Stimulated activated effector memory CD8-positive, alpha-beta T cell treated with anti-CD3 and anti-CD28 coated beads, Interleukin-12 subunit alpha, Interleukin-12 subunit beta, amount 100 ng/mL, for 72 hours (primary cell): ENCODE results near the gene FTCDNL1.
A peak's percentile ranks its signal among the peaks of the same experiment; 100 is the strongest.

Experiments
- ATAC-seq: fragments of 150-1000 bp; cut with Tn5 transposase; 2 replicates; pipeline ENCODE4 v1.10.0; 2021
- DNase-seq, 2 donors: peaks; one replicate each; pipeline ENCODE4 v3.0.0; 2021 to 2022; ENCODE audit warnings: low spot score in 2 of 2
- H3K27ac Mint-ChIP-seq: one replicate; pipeline ENCODE4 v1.8.0; 2022; ENCODE audit warnings: mild to moderate bottlenecking, mixed read lengths
- H3K36me3 Mint-ChIP-seq: one replicate; pipeline ENCODE4 v1.8.0; 2022; ENCODE audit warnings: mild to moderate bottlenecking, mixed read lengths
- H3K4me1 Mint-ChIP-seq: one replicate; pipeline ENCODE4 v1.8.0; 2022; ENCODE audit warnings: mixed read lengths
- H3K4me3 Mint-ChIP-seq: one replicate; pipeline ENCODE4 v1.8.0; 2022; ENCODE audit warnings: mild to moderate bottlenecking, mixed read lengths
- H3K9me3 Mint-ChIP-seq: one replicate; pipeline ENCODE4 v1.8.0; 2022; ENCODE audit warnings: mixed read lengths

FTCDNL1 gene

DNA sequence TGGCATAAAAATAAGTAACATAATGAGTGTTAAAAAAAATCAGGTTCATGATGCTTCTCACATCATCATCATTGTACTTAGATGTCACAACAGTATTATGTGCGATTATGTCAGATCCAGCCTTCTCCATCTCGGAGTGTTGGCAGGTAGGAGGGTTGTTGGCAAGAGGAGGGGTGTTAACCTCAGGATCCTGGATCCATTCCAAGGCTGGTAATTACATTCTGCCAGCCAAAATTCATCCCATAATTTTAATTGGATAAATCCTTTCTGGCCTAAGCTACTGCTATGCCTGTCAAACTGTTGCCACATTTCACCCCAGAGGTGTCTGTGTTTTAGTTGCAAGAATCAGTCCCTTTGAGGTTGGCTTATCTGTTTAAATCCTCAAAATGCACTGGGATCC is 891 bp upstream of the FTCDNL1 start:
- Mint-ChIP-seq H3K4me1 (peaks cover 7% of the 10 kb centered on the region), H3K4me3 (peak overlapping the region; percentile 80), H3K36me3 (no peaks in the 10 kb centered on the region), H3K27ac (no peak overlapping the region), H3K9me3 (no peaks in the 10 kb centered on the region)
- ATAC-seq (no peak), DNase-seq (no peak)

- H3K4me1 Mint-ChIP-seq: peaks cover 7% of the 10 kb centered on the region
- ATAC-seq (no peak), DNase-seq (no peak)
- H3K27ac Mint-ChIP-seq: peak overlapping the region; percentile 86
- no peaks in the 10 kb centered on the region for H3K36me3 Mint-ChIP-seq
- peak overlapping the region; percentile 80 for H3K4me3 Mint-ChIP-seq
- no peaks in the 10 kb centered on the region for H3K9me3 Mint-ChIP-seq
Observed at GRCh38 chr2:199851501-199851810, 464 bp upstream of the FTCDNL1 start.

- no peak overlapping the region for H3K27ac Mint-ChIP-seq
- ATAC-seq (no peak), DNase-seq (no peak)
- peaks cover 7% of the 10 kb centered on the region for H3K4me1 Mint-ChIP-seq
- H3K9me3 Mint-ChIP-seq: no peaks in the 10 kb centered on the region
- H3K4me3 Mint-ChIP-seq: peak overlapping the region; percentile 80
- H3K36me3 Mint-ChIP-seq: no peaks in the 10 kb centered on the region
Observed at GRCh38 chr2:199850218-199850717, 724 bp downstream of the FTCDNL1 start.

DNA sequence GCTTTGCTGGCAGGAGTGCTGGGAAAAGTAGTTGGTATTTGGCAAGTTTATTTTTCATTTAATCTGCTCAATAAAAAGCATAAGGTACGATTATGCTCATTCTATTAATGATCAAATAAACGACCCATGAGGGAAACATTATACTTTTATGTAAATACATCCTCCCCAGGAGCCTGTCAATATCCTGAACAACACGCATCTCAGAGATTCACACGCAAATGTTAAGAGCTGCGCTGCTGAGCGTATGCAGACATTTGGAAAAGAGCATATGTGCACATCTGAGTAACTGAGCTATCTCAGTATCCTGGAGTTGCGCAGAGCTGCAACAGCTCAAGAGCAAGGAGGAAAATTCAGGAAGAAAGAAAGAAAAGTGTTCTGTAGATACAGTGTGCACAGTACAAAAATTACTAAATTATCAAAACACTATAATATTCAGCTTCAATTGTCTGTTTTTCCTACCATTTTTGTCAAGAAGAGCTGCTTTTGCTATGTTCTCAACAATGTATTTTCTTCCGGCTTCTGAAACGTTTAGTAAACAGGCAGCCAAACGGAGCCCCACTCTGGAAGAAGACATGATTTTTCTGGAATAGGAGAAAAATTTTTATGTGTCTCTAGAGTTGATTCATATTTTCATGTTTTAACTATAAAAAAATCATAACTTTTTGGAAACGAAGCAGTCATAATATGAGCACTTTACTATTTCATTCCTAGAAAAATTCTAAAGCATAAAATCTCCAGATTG is 2.4 kb downstream of the FTCDNL1 start:
- no peak overlapping the region for H3K4me3 Mint-ChIP-seq
- no peaks in the 10 kb centered on the region for H3K36me3 Mint-ChIP-seq
- H3K27ac Mint-ChIP-seq: no peak overlapping the region
- ATAC-seq (no peak), DNase-seq (no peak)
- H3K4me1 Mint-ChIP-seq: peaks cover 7% of the 10 kb centered on the region
- H3K9me3 Mint-ChIP-seq: no peaks in the 10 kb centered on the region

GRCh38 chr2:199847181-199847864 is 3.7 kb downstream of the FTCDNL1 start:
- H3K27ac Mint-ChIP-seq: no peak overlapping the region
- H3K4me3 Mint-ChIP-seq: no peak overlapping the region
- H3K36me3 Mint-ChIP-seq: no peaks in the 10 kb centered on the region
- H3K9me3 Mint-ChIP-seq: no peaks in the 10 kb centered on the region
- no peak for ATAC-seq
- DNase-seq: no peak
- H3K4me1 Mint-ChIP-seq: peaks cover 7% of the 10 kb centered on the region

GRCh38 chr2:199842631-199843395 is 8.2 kb downstream of the FTCDNL1 start:
- ATAC-seq (no peak), DNase-seq (no peak)
- Mint-ChIP-seq H3K4me3 (no peak overlapping the region), H3K4me1 (no peaks in the 10 kb centered on the region), H3K36me3 (no peaks in the 10 kb centered on the region), H3K9me3 (no peaks in the 10 kb centered on the region), H3K27ac (no peak overlapping the region)

- DNase-seq: no peak
- Mint-ChIP-seq H3K9me3 (no peaks in the 10 kb centered on the region), H3K4me3 (no peak overlapping the region), H3K36me3 (no peaks in the 10 kb centered on the region), H3K4me1 (no peaks in the 10 kb centered on the region), H3K27ac (no peak overlapping the region)
- ATAC-seq: no peak
Observed at GRCh38 chr2:199841409-199841808, 9.6 kb downstream of the FTCDNL1 start.

DNA sequence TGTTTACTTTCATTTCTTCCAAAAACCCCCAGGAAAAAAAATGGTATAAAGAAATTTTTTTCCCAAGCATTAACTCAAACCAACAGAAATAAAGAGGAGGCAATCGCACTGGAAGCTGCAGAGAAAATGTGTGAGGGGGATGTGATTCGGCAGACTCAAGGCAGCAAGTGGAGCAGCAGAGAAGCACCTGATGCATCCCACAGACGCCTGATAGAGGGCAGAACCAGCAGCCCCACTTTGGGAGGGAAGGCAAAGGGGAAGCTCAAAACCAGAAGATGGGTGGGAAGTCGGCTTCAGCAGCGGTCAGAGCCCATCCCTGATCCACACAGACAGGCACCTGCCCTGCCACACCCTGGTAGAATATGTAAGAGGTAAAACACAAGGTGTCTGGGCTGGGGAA is 12.6 kb downstream of the FTCDNL1 start:
- Mint-ChIP-seq H3K4me1 (no peaks in the 10 kb centered on the region), H3K27ac (no peak overlapping the region), H3K9me3 (no peaks in the 10 kb centered on the region), H3K36me3 (no peaks in the 10 kb centered on the region), H3K4me3 (no peak overlapping the region)
- ATAC-seq (no peak), DNase-seq (no peak)

DNA sequence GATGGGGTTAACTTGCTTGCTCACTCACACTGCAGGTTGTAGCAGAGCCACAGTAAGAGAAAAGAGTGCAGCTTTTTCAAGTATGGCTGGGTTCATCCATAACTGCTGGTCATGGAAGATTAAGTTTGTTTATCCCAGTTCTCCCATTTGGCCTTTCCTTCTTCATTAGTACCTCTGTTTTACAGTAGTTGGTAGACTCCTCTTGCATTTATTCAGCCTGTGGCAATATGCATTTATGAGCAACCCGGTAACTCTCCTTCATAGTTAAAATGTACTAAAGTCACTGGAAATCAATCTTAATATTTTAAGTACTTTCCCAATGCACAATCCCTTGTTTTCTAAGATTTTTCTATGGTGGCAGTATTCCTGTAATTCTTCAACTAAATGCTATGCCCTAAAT is 14.0 kb downstream of the FTCDNL1 start:
- Mint-ChIP-seq H3K4me1 (no peaks in the 10 kb centered on the region), H3K9me3 (no peaks in the 10 kb centered on the region), H3K36me3 (no peaks in the 10 kb centered on the region), H3K4me3 (no peak overlapping the region), H3K27ac (no peak overlapping the region)
- ATAC-seq (no peak), DNase-seq (no peak)

- no peak overlapping the region for H3K27ac Mint-ChIP-seq
- H3K4me1 Mint-ChIP-seq: no peaks in the 10 kb centered on the region
- ATAC-seq (no peak), DNase-seq (no peak)
- no peaks in the 10 kb centered on the region for H3K9me3 Mint-ChIP-seq
- H3K36me3 Mint-ChIP-seq: no peaks in the 10 kb centered on the region
- no peak overlapping the region for H3K4me3 Mint-ChIP-seq
Observed at GRCh38 chr2:199833525-199833924, 17.5 kb downstream of the FTCDNL1 start.

DNA sequence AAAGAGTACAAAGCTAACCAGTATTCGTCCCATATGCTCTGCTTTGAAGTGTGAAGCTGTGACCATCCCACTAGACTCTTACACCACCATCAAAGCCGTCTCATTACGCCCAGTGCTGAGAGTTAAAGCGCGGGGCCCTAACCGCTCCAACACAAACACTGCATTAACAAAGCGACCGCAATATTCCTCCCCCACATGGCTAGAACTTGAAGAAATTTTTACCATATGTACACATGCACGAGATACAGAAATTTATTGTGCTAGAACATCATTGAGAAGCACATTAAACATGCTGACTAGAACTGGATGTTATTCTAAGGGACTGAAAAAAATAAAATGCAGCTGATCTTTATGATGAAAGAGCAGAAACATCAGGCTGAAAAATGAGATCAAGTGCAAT is 20.5 kb downstream of the FTCDNL1 start:
- Mint-ChIP-seq H3K36me3 (no peaks in the 10 kb centered on the region), H3K4me3 (no peak overlapping the region), H3K27ac (no peak overlapping the region), H3K9me3 (no peaks in the 10 kb centered on the region), H3K4me1 (no peaks in the 10 kb centered on the region)
- no peak for ATAC-seq
- no peak for DNase-seq

DNA sequence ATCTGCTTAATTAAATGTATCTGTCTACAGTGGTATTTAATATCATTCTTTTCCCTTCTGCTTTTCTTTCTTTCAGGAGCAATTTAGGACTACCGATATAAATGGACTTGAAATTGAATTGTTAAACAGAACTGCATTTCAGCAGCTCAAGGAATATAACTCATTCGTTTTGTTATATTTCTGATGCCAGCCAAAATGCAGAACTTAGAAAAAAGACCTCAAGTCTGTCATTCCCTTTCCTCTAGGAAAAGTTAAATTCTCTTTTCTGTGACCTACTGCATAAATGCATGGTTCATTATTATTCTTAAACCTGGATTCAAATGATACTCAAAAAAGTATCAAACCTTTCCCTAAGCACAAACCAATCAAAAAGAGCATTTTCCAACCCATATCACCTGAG is 21.4 kb downstream of the FTCDNL1 start:
- ATAC-seq: no peak
- H3K4me3 Mint-ChIP-seq: no peak overlapping the region
- H3K4me1 Mint-ChIP-seq: no peaks in the 10 kb centered on the region
- H3K36me3 Mint-ChIP-seq: no peaks in the 10 kb centered on the region
- H3K27ac Mint-ChIP-seq: no peak overlapping the region
- DNase-seq: no peak
- no peaks in the 10 kb centered on the region for H3K9me3 Mint-ChIP-seq

DNA sequence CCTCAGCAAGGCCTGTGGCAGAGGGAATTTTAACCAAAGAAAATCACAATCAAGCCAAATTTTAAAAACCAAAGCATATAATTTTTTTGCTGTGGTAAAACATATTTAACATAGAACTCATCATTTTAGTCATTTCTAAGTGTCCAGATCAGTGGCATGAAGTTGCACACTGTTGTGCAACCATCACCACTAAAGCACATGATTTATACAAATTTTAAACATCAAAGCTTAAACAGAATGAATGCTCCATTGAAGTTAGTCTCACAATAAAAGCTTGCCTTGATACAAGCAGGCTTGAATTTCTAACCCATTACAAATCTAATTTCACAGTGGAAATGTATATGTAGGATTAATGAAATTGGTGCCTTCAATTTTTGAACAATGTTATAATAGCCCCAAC is 31.2 kb downstream of the FTCDNL1 start:
- H3K36me3 Mint-ChIP-seq: no peaks in the 10 kb centered on the region
- no peaks in the 10 kb centered on the region for H3K4me1 Mint-ChIP-seq
- no peaks in the 10 kb centered on the region for H3K9me3 Mint-ChIP-seq
- ATAC-seq (no peak), DNase-seq (no peak)
- no peak overlapping the region for H3K4me3 Mint-ChIP-seq
- no peak overlapping the region for H3K27ac Mint-ChIP-seq

- H3K27ac Mint-ChIP-seq: no peak overlapping the region
- ATAC-seq (no peak), DNase-seq (no peak)
- H3K4me3 Mint-ChIP-seq: no peak overlapping the region
- H3K4me1 Mint-ChIP-seq: no peaks in the 10 kb centered on the region
- no peaks in the 10 kb centered on the region for H3K9me3 Mint-ChIP-seq
- H3K36me3 Mint-ChIP-seq: no peaks in the 10 kb centered on the region
Observed at GRCh38 chr2:199818754-199819153, 32.2 kb downstream of the FTCDNL1 start.

DNA sequence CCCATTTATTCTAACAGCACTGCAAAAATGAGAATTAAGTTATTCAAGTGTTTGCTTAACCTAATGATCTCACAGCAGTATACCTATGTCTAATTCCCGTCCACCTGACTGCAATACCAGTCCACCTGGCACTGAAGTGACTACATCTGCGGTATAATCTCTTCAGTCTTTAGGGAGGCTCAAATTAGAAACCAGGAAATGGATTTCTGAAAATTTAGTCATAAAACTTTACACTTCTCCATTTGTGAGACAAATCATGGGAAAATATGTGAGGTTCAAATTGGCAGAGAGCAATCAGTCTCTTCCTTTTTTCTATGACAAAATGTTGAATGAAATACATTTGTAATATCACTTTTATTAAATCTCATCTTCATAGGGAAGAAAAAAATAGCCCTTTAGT is 33.0 kb downstream of the FTCDNL1 start:
- no peaks in the 10 kb centered on the region for H3K36me3 Mint-ChIP-seq
- H3K4me3 Mint-ChIP-seq: no peak overlapping the region
- H3K27ac Mint-ChIP-seq: no peak overlapping the region
- H3K9me3 Mint-ChIP-seq: no peaks in the 10 kb centered on the region
- no peaks in the 10 kb centered on the region for H3K4me1 Mint-ChIP-seq
- no peak for DNase-seq
- no peak for ATAC-seq

GRCh38 chr2:199814817-199815211 is 36.2 kb downstream of the FTCDNL1 start:
- H3K4me1 Mint-ChIP-seq: no peaks in the 10 kb centered on the region
- no peak overlapping the region for H3K27ac Mint-ChIP-seq
- no peak for DNase-seq
- no peak overlapping the region for H3K4me3 Mint-ChIP-seq
- ATAC-seq: no peak
- H3K36me3 Mint-ChIP-seq: no peaks in the 10 kb centered on the region
- H3K9me3 Mint-ChIP-seq: no peaks in the 10 kb centered on the region
